ENCODE results near the gene CFAP161.

GRCh38 chr15:81161851-81162250, 27.8 kb downstream of the CFAP161 start:
- no peak for TF ChIP-seq CTCF (IDR thresholded peaks at IDR 0.05)
- TF ChIP-seq POLR2A (IDR thresholded peaks at IDR 0.05) = no peak
